ENCODE data around the gene HOXD12.

HOXD12 gene

DNA sequence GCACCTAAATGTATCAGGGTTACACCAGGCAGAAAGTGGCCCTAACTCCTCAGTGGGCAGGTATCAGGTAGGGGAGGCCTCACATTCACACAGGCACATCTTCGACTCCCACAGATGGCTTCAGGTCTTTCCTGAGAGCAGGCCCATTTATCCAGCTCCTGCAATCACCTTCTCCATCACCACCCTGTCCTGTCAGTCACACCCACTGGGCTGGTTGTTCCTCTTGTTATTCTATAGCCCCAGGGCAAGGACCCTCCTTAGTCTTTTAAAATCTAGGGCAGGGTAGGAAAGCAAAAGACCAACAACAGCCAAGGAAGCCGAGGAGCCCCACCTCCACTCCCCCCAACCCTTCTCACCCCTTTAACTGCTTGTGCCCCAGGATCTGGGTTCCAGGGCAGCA is 42.7 kb downstream of the HOXD12 start:
- DNase-seq (ENCODE audit: low read depth): no peak
- no peak overlapping the region for H3K4me3 ChIP-seq (ENCODE audit: low read depth, low read length)
- TF ChIP-seq POLR2A (IDR thresholded peaks at IDR 0.05; ENCODE audit: extremely low read depth, insufficient read length) (no peak), MYC (IDR thresholded peaks at IDR 0.05; ENCODE audit: low read depth, low read length) (no peak), CTCF (IDR thresholded peaks at IDR 0.05; ENCODE audit: low read depth, low read length) (no peak)
- TF ChIP-seq, protein P1, sequence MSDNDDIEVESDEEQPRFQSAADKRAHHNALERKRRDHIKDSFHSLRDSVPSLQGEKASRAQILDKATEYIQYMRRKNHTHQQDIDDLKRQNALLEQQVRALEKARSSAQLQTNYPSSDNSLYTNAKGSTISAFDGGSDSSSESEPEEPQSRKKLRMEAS (IDR thresholded peaks at IDR 0.05; ENCODE audit: low read depth, low read length): no peak

- H3K4me3 ChIP-seq (ENCODE audit: low read depth, low read length): no peak overlapping the region
- no peak for DNase-seq (ENCODE audit: low read depth)
- TF ChIP-seq POLR2A (IDR thresholded peaks at IDR 0.05; ENCODE audit: extremely low read depth, insufficient read length) (no peak), MYC (IDR thresholded peaks at IDR 0.05; ENCODE audit: low read depth, low read length) (no peak)
These were observed 45.7 kb downstream of the HOXD12 start for GRCh38 chr2:176145085-176145969.

DNA sequence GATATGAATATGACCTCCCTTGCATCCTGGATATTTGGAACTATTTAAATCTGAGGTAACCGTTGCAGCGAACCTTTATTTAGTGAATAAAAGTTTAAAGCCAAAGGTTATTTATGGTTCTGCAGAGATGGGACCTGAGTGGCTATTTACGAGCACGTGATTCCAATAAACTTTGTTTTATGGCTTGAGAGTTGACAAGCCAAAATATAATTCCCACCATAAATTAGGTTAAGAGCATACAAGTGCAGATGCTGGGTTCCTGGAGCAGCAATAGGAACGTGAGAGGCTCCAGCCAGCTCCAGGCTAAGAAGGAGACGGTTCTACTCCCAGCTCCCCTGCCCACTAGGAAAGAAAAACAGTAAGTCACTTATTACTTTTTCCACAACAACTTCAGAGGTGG is 46.5 kb downstream of the HOXD12 start:
- TF ChIP-seq CTCF (IDR thresholded peaks at IDR 0.05; ENCODE audit: low read depth, low read length): no peak
- TF ChIP-seq MYC (IDR thresholded peaks at IDR 0.05; ENCODE audit: low read depth, low read length): no peak
- TF ChIP-seq, protein P1 (IDR thresholded peaks at IDR 0.05; ENCODE audit: low read depth, low read length): no peak
- no peak for TF ChIP-seq POLR2A (IDR thresholded peaks at IDR 0.05; ENCODE audit: extremely low read depth, insufficient read length)
- DNase-seq (ENCODE audit: low read depth): no peak
- no peak overlapping the region for H3K4me3 ChIP-seq (ENCODE audit: low read depth, low read length)

DNA sequence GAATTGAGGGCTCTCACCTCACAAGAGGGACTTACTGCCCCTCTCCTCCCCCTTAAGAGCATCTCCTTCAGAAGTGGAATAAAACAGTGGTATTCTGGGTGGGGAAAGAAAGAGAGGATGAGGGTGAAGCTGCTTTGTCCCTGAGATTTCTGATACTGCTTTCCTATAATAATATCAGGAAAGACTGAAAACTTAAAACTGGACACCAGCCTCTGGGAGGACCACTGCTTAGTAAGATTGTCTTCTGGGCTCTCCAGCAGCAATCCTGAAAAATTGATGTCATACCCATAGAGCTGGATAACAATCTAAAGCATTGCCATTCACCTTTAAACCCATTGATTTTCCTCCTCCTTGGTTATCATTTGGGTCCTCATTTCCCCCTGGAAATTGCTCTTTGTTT is 47.0 kb downstream of the HOXD12 start:
- no peak overlapping the region for H3K4me3 ChIP-seq (ENCODE audit: low read depth, low read length)
- TF ChIP-seq CTCF (IDR thresholded peaks at IDR 0.05; ENCODE audit: low read depth, low read length): no peak
- TF ChIP-seq, protein P1 (IDR thresholded peaks at IDR 0.05; ENCODE audit: low read depth, low read length): no peak
- TF ChIP-seq MYC (IDR thresholded peaks at IDR 0.05; ENCODE audit: low read depth, low read length): no peak
- no peak for TF ChIP-seq POLR2A (IDR thresholded peaks at IDR 0.05; ENCODE audit: extremely low read depth, insufficient read length)
- DNase-seq (ENCODE audit: low read depth): no peak

- TF ChIP-seq MYC (IDR thresholded peaks at IDR 0.05; ENCODE audit: low read depth, low read length): no peak
- TF ChIP-seq, protein P1 (IDR thresholded peaks at IDR 0.05; ENCODE audit: low read depth, low read length): no peak
- TF ChIP-seq CTCF (IDR thresholded peaks at IDR 0.05; ENCODE audit: low read depth, low read length): no peak
- TF ChIP-seq POLR2A (IDR thresholded peaks at IDR 0.05; ENCODE audit: extremely low read depth, insufficient read length): no peak
- no peak for DNase-seq (ENCODE audit: low read depth)
- H3K4me3 ChIP-seq (ENCODE audit: low read depth, low read length): no peak overlapping the region
These were observed 47.7 kb downstream of the HOXD12 start for GRCh38 chr2:176147210-176147799.

DNA sequence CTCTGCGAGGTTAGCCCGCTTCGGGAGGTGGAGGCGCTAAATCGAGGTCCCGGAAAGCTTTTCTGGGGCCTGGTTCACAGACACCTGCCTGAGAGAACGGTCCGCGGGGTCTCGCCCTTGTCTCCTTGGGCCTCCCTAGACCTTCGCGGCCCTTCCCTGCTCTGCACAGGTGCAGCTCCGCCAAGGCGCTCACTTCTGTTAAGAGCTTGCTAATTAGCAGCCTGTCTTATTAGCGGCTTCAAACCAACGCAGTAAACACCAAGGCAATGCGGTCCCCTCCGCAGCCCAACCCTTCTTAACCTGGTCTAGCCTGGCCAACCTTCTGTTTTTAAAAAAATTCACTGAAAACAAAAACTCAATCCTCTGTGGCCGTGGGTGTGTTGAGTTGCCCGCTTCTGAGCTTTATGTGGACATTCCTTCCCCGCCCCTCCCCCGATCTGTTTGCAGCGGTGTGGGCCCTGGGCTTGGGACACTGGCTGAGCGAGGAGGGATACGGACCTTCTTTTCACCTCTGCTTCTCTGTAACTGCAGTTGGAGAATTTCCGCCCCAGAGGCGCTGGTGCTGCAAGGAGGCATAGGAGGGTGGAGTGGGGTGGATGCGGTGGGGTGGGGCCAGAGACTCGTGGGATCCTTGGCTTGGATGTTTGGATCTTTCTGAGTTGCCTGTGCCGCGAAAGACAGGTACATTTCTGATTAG is 48.4 kb downstream of the HOXD12 start:
- DNase-seq (ENCODE audit: low read depth): no peak
- TF ChIP-seq, protein P1 (IDR thresholded peaks at IDR 0.05; ENCODE audit: low read depth, low read length): no peak

More for the DNA sequence above, 48.4 kb downstream of the HOXD12 start:
- no peak overlapping the region for H3K4me3 ChIP-seq (ENCODE audit: low read depth, low read length)
